ENCODE data around the gene NRTN.

NRTN gene

GRCh38 chr19:5790559-5791520 lies 14.0 kb upstream of the NRTN start, which contains the start of gene DUS3L:
Gene DUS3L (minus strand): TSS chr19:5791163. CDS start chr19:5791141, 22 bp downstream.
- DNase-seq, result peak; percentile 98

- DNase-seq, result no peak
These were observed 12.6 kb upstream of the NRTN start for GRCh38 chr19:5792224-5792623.

GRCh38 chr19:5793188-5793587 lies 11.7 kb upstream of the NRTN start:
- DNase-seq, result no peak

- DNase-seq, result no peak
These were observed 9.4 kb upstream of the NRTN start for GRCh38 chr19:5795382-5795919.

GRCh38 chr19:5798244-5798643 lies 6.6 kb upstream of the NRTN start:
- no peak for DNase-seq

- DNase-seq, result no peak
These were observed 5.3 kb upstream of the NRTN start for GRCh38 chr19:5799247-5800241.

- DNase-seq, result no peak
These were observed 4.3 kb upstream of the NRTN start for GRCh38 chr19:5800361-5801270.

GRCh38 chr19:5801796-5802619 lies 2.9 kb upstream of the NRTN start:
- DNase-seq, result no peak

- no peak for DNase-seq
These were observed 1.5 kb upstream of the NRTN start for GRCh38 chr19:5803441-5803751.

GRCh38 chr19:5803752-5804515 lies 933 bp upstream of the NRTN start:
- DNase-seq, result peak; percentile 95

- peak; percentile 40 for DNase-seq
These were observed 730 bp downstream of the NRTN start for GRCh38 chr19:5805462-5806132.

- no peak for DNase-seq
These were observed 1.2 kb downstream of the NRTN start for GRCh38 chr19:5806133-5806489.

GRCh38 chr19:5806905-5807304 lies 2.0 kb downstream of the NRTN start:
- no peak for DNase-seq

GRCh38 chr19:5808120-5808816 lies 3.4 kb downstream of the NRTN start:
- DNase-seq, result no peak

GRCh38 chr19:5809053-5809452 lies 4.2 kb downstream of the NRTN start:
- DNase-seq, result no peak

GRCh38 chr19:5809469-5809868 lies 4.6 kb downstream of the NRTN start:
- no peak for DNase-seq

GRCh38 chr19:5811117-5811516 lies 6.2 kb downstream of the NRTN start:
- DNase-seq, result no peak

- DNase-seq, result no peak
These were observed 9.4 kb downstream of the NRTN start for GRCh38 chr19:5814123-5814851.

- no peak for DNase-seq
These were observed 10.0 kb downstream of the NRTN start for GRCh38 chr19:5814852-5815246.
